ENCODE data around the gene SPTAN1.

- TF ChIP-seq CTCF (IDR thresholded peaks at IDR 0.05 in 2 of 3, conservative IDR thresholded peaks at IDR 0.05 in 1 of 3; ENCODE audit: borderline replicate concordance in 1 of 3, insufficient read depth in 1 of 3, low read depth in 2 of 3, low read length in 2 of 3) (no peak), POLR2AphosphoS5 (IDR thresholded peaks at IDR 0.05; ENCODE audit: low read depth, low read length) (no peak), EZH2phosphoT487 (IDR thresholded peaks at IDR 0.05; ENCODE audit: borderline replicate concordance) (no peak), POLR2A (IDR thresholded peaks at IDR 0.05; ENCODE audit: borderline replicate concordance, extremely low read depth, insufficient read depth, insufficient read length) (no peak)
Measured at GRCh38 chr9:128575916-128576315, 23.5 kb downstream of the SPTAN1 start.
